Activated naive CD4-positive, alpha-beta T cell treated with anti-CD3 and anti-CD28 coated beads, Interleukin-2, amount 50 U/mL, for 24 hours (primary cell): ENCODE data around the gene NEU4.
"Not testable (repeated sequence)": the region's sequence is repeated elsewhere in the genome, so short reads cannot be mapped to it uniquely, and the experiment has no call there.

ENCODE experiments used
- H3K27ac Mint-ChIP-seq: one replicate; pipeline ENCODE4 v1.8.0; 2021; ENCODE audit warnings: mild to moderate bottlenecking, mixed read lengths
- H3K27me3 Mint-ChIP-seq: one replicate; pipeline ENCODE4 v1.8.0; 2021; ENCODE audit warnings: mixed read lengths
- H3K36me3 Mint-ChIP-seq: one replicate; pipeline ENCODE4 v1.8.0; 2021; ENCODE audit warnings: mixed read lengths
- H3K4me1 Mint-ChIP-seq: one replicate; pipeline ENCODE4 v1.8.0; 2021; ENCODE audit warnings: mixed read lengths
- H3K4me3 Mint-ChIP-seq: one replicate; pipeline ENCODE4 v1.8.0; 2021; ENCODE audit warnings: mild to moderate bottlenecking, mixed read lengths
- H3K9me3 Mint-ChIP-seq: one replicate; pipeline ENCODE4 v1.8.0; 2021; ENCODE audit warnings: mixed read lengths

The NEU4 gene

GRCh38 chr2:241827394-241827793, 18.4 kb downstream of the NEU4 start:
- Mint-ChIP-seq H3K36me3 (peaks cover 5% of the 10 kb centered on the region), H3K4me3 (no peak overlapping the region), H3K27me3 (peaks cover 5% of the 10 kb centered on the region), H3K9me3 (peaks cover 13% of the 10 kb centered on the region), H3K27ac (no peak overlapping the region), H3K4me1 (peaks cover 8% of the 10 kb centered on the region)

DNA sequence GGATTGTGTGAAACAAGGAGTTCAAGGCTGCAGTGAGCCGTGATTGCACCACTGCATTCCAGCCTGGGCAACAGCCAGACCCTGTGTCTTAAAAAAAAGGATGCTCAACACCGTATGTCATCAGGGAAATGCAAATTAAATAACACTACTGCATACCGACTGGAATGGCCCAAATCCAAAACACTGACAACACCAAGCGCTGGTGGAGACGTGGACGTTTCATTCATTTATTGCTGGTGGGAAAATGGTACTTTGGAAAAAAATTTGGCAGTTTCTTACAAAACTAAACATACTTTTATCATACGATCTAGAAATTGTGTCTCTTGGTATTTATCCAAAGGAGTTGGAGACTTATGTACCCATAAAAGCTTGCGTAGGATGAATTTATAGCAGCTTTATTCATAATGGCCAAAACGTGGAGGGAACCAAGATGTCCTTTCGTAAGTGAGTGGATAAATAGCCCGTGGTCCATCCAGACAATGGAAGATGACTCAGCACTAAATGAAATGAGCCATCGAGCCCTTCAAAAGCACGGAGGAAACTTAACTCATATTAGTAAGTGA, 24.2 kb downstream of the NEU4 start:
- Mint-ChIP-seq H3K4me3 (no peak overlapping the region), H3K27me3 (peaks cover 2% of the 10 kb centered on the region)

DNA sequence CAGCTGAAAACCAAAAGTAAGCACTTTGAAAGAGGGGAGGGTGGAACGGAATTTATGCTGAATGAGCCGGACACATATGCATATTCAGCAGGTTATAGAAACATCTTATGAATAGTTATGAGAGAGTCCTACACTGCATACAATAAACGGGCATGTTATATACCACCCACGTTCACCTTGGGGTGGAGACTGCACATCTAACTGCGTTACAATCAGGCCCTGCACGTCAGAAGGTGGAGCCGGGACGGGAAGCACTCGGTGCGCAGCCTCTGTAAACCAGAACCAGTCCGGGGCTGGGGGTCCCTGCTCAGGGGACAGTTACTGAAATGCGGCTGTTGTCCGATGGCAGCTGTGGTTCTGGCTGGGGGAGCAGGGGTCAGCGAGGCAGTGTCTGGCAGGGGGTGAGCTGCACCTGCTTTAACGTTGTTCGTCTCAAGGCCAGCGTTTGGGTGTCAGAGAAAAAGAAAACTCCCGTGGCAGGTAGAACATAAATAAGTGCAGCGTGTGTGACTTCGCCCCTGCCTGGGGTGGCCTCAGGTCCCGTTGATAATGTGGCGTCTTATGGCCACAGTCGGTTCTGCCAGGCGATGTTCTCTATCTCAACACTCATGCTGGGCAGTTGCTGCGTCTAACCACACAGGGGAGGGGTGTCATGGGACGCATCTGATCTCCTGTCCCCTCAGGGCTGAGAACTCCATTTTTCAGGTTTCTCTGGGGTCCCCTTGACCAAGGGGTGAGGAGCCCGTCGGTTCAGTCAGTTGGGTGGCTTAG, 24.9 kb downstream of the NEU4 start:
- H3K27ac Mint-ChIP-seq, H3K4me3 Mint-ChIP-seq, H3K27me3 Mint-ChIP-seq, H3K9me3 Mint-ChIP-seq, H3K36me3 Mint-ChIP-seq: not testable (repeated sequence)
- H3K4me1 Mint-ChIP-seq: peaks cover 24% of the 10 kb centered on the region

More for the DNA sequence above, 24.2 kb downstream of the NEU4 start:
- Mint-ChIP-seq H3K27ac (no peak overlapping the region), H3K36me3 (peaks cover 1% of the 10 kb centered on the region), H3K4me1 (peaks cover 19% of the 10 kb centered on the region), H3K9me3 (no peaks in the 10 kb centered on the region)

GRCh38 chr2:241834527-241835210, 25.7 kb downstream of the NEU4 start:
- Mint-ChIP-seq H3K9me3 (no peaks in the 10 kb centered on the region), H3K27ac (no peak overlapping the region), H3K36me3 (no peaks in the 10 kb centered on the region), H3K4me3 (no peak overlapping the region), H3K4me1 (peaks cover 24% of the 10 kb centered on the region), H3K27me3 (peaks cover 2% of the 10 kb centered on the region)

GRCh38 chr2:241835611-241836010, 26.6 kb downstream of the NEU4 start:
- Mint-ChIP-seq H3K27ac (peak overlapping the region; percentile 47), H3K36me3 (no peaks in the 10 kb centered on the region), H3K4me1 (peaks cover 24% of the 10 kb centered on the region), H3K27me3 (peaks cover 2% of the 10 kb centered on the region), H3K4me3 (no peak overlapping the region), H3K9me3 (no peaks in the 10 kb centered on the region)

- Mint-ChIP-seq H3K27ac (no peak overlapping the region), H3K4me1 (peaks cover 24% of the 10 kb centered on the region), H3K27me3 (peaks cover 2% of the 10 kb centered on the region), H3K4me3 (no peak overlapping the region), H3K9me3 (no peaks in the 10 kb centered on the region), H3K36me3 (no peaks in the 10 kb centered on the region)
Observed at GRCh38 chr2:241836292-241836691, 27.3 kb downstream of the NEU4 start.

DNA sequence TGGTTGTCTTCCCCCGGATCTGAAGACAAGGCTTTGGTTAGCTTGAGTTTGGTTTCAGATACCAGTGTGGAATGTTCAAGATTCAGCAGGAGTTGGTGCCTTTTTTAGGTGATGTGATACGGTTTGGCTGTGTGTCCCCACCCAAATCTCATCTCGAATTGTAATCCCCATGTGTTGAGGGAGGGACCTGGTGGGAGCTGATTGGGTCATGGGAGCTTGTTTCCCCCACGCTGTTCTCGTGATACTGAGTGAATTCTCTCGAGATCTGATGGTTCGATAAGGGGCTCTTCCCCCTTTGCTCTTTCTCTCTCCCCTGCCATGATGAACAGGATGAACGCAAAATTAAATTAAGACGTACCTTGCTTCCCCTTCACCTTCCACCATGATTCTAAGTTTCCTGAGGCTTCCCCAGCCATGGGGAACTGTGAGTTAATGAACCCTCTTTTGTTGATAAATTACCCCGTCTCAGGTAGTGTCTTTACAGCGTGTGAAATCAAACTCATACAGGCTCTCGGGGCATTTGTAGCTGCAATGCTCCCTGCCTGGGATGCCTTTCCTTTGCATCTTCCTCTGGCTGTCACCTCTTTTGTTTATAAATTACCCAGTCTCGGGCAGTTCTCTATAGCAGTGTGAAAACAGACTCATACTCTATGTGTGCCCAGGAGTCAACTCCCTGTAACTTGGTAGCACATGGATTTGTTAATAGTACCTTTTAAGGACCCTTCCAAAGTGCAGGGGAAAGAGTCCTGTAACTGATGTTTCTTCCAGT, 28.4 kb downstream of the NEU4 start:
- no peak overlapping the region for H3K27ac Mint-ChIP-seq
- H3K9me3 Mint-ChIP-seq: no peaks in the 10 kb centered on the region
- H3K4me1 Mint-ChIP-seq: peaks cover 24% of the 10 kb centered on the region
- no peak overlapping the region for H3K4me3 Mint-ChIP-seq
- H3K27me3 Mint-ChIP-seq: no peaks in the 10 kb centered on the region
- no peaks in the 10 kb centered on the region for H3K36me3 Mint-ChIP-seq

DNA sequence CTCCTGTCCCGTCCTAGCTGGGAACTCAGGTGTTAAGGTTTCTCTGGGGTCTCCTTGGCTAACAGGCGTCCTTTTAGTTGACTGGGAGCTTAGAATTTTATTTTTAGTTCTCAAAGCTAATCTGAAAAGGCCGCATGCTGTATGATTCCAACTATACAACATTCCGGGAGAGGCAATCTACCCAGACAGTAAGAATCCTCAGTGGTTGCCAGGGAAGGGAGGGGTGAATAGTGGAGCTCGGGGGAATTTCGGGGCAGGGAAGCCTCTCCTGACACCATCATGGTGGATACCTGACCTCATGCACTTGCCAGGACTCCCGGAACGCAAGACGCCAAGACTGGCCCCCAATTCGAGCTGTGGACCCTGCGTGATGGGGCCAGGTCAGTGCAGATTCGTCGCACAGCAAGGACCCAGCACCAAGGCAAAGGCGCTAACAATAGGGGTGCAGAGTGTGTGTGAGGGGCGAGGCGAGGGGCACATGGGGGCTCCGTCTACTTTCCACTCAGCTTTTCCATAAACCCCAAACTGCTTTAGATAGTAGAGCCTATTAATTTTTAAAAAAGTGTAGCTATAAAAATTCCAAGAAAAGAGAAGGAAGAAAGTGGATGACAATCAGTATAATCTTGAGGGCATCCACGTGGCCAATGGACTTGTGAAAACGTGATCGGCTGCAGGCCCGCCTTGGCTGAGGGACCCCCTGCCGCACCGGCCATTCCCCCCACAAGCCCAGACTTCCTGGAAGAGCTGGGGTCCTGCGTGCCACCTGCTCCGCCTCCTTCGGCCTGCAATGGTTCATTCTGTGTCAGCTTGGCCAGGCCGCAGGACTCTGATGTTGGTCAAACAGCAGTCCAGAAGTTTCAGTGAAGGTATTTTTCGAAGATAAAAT, 32.4 kb downstream of the NEU4 start:
- Mint-ChIP-seq H3K27me3 (peaks cover under 1% of the 10 kb centered on the region), H3K9me3 (no peaks in the 10 kb centered on the region), H3K36me3 (no peaks in the 10 kb centered on the region), H3K4me1 (peaks cover 45% of the 10 kb centered on the region), H3K4me3 (no peak overlapping the region), H3K27ac (peak overlapping the region; percentile 12)

DNA sequence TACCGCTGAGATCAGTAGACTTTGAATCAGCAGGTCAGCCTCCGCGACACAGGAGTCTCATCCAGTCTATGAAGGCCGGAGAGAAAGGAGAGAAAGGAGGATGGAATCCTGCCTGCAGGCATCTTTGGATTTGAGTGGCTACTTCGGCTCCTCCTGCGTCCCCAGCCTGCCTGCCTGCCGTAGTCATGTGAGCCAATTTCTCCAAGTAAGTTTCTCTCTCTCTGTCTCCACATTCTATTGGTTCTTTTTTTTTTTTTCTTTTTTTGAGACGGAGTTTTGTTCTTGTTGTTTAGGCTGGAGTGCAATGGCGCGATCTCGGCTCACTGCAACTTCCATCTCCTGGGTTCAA, 33.0 kb downstream of the NEU4 start:
- Mint-ChIP-seq H3K27me3 (peaks cover 2% of the 10 kb centered on the region), H3K4me3 (no peak overlapping the region), H3K4me1 (peaks cover 41% of the 10 kb centered on the region), H3K9me3 (no peaks in the 10 kb centered on the region), H3K36me3 (no peaks in the 10 kb centered on the region), H3K27ac (no peak overlapping the region)

- peaks cover 2% of the 10 kb centered on the region for H3K27me3 Mint-ChIP-seq
- peak overlapping the region; percentile 62 for H3K4me3 Mint-ChIP-seq
- peak overlapping the region; percentile 65 for H3K27ac Mint-ChIP-seq
- peaks cover 35% of the 10 kb centered on the region for H3K4me1 Mint-ChIP-seq
- no peaks in the 10 kb centered on the region for H3K9me3 Mint-ChIP-seq
- H3K36me3 Mint-ChIP-seq: no peaks in the 10 kb centered on the region
Observed at GRCh38 chr2:241842620-241843211, 33.7 kb downstream of the NEU4 start.

DNA sequence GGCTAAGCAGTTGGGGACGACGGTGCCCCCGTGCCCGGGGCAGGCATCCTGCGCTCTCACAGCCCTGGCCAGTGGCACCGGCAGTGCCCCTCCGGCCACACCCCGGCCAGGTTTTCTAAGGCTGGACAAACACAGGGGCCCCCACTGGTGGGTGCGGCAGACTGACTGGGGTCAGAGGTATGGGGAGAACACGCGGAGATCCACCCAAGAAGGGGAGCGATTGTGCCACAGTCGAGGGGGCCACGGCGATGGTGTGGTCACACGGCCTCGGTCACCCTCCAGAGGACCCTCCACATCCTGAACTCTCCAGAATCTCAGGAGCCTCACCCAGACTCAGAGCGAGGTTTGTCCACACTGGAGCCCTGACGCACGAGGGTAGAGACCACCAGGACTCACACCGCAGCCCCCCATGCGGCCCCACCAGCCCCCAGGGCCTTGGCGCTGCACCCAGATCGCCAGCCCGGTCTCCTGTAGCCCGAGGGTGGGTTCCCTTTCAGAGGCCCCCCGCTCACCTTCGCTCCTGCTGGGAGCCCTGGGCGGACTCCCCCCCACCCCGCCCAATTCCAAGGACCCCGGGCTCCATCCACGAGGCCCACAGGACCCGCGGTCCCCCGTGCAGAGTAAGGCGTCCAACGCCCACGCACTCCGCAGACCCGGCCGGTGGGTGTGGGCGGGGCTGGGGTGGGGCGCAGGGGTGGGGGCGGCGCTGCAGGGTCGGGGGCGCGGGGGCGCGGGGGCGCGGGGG, 34.5 kb downstream of the NEU4 start:
- Mint-ChIP-seq H3K4me1 (peaks cover 34% of the 10 kb centered on the region), H3K9me3 (no peaks in the 10 kb centered on the region), H3K36me3 (no peaks in the 10 kb centered on the region), H3K27ac (peak overlapping the region; percentile 65), H3K4me3 (peak overlapping the region; percentile 62), H3K27me3 (peaks cover 2% of the 10 kb centered on the region)

- Mint-ChIP-seq H3K36me3 (no peaks in the 10 kb centered on the region), H3K4me1 (peaks cover 31% of the 10 kb centered on the region), H3K4me3 (peak overlapping the region; percentile 76), H3K9me3 (no peaks in the 10 kb centered on the region), H3K27me3 (peaks cover 2% of the 10 kb centered on the region), H3K27ac (peak overlapping the region; percentile 89)
Observed at GRCh38 chr2:241844066-241844728, 35.2 kb downstream of the NEU4 start.

- Mint-ChIP-seq H3K36me3 (no peaks in the 10 kb centered on the region), H3K4me3 (peak overlapping the region; percentile 76), H3K4me1 (peaks cover 31% of the 10 kb centered on the region)
Observed at GRCh38 chr2:241844831-241845578, 36.0 kb downstream of the NEU4 start.

More at GRCh38 chr2:241844831-241845578, 36.0 kb downstream of the NEU4 start:
- H3K27me3 Mint-ChIP-seq: peaks cover 2% of the 10 kb centered on the region
- peak overlapping the region; percentile 83 for H3K27ac Mint-ChIP-seq
- no peaks in the 10 kb centered on the region for H3K9me3 Mint-ChIP-seq
